HEK293T (cell line): Measurements from ENCODE around the gene AIFM3.

Source experiments
- ARNT ChIP-seq: fragments of 450-650 bp; IDR thresholded peaks from 2 replicates; pipeline ENCODE4 v1.6.1; 2017; ENCODE audit warnings: mild to moderate bottlenecking
- CTBP1 ChIP-seq: fragments of 450-650 bp; IDR thresholded peaks from 2 replicates; pipeline ENCODE4 v1.6.1; 2016; ENCODE audit warnings: borderline replicate concordance
- ELF4 ChIP-seq: fragments of 450-650 bp; IDR thresholded peaks from 2 replicates; pipeline ENCODE4 v1.6.1; 2017; ENCODE audit warnings: antibody characterized with exemption
- FOXK2 ChIP-seq: fragments of 450-650 bp; IDR thresholded peaks from 2 replicates; pipeline ENCODE4 v1.6.1; 2016; ENCODE audit warnings: mild to moderate bottlenecking
- LEF1 ChIP-seq: fragments of 450-650 bp; IDR thresholded peaks from 2 replicates; pipeline ENCODE4 v1.6.1; 2017; ENCODE audit warnings: mild to moderate bottlenecking, borderline replicate concordance
- SP1 ChIP-seq: fragments of 450-650 bp; IDR thresholded peaks from 2 replicates; pipeline ENCODE4 v1.6.1; 2017
- SUZ12 ChIP-seq: fragments of 450-650 bp; IDR thresholded peaks from 2 replicates; pipeline ENCODE4 v1.6.1; 2016; ENCODE audit warnings: mild to moderate bottlenecking

- TF ChIP-seq ARNT (no peak), LEF1 (no peak), FOXK2 (no peak), SP1 (no peak), CTBP1 (no peak), SUZ12 (no peak), ELF4 (no peak)
Observed at GRCh38 chr22:20980523-20980922, 13.5 kb downstream of the AIFM3 start.
